ENCODE data around the gene GNAI2. TPM values are rescaled to one million over a fixed set of nuclear protein-coding genes. Genes with fewer than 3 reads are reported as not detected.

GNAI2 gene
- total RNA-seq, 6 experiments from 2014 or later: 532 to 617 (median 582) TPM

- Mint-ChIP-seq H3K27me3 (ENCODE audit: insufficient read depth) (peaks cover 9% of the 10 kb centered on the region), H3K9me3 (no peaks in the 10 kb centered on the region), H3K27ac (no peak overlapping the region), H3K36me3 (ENCODE audit: low read depth) (no peaks in the 10 kb centered on the region), H3K4me3 (no peak overlapping the region), H3K4me1 (ENCODE audit: low read depth) (no peaks in the 10 kb centered on the region)
- no peak for TF ChIP-seq CTCF (IDR thresholded peaks at IDR 0.05)
- DNase-seq: no peak
These were observed 43.9 kb upstream of the GNAI2 start for GRCh38 chr3:50192124-50192523.

GRCh38 chr3:50192689-50193141 lies 43.3 kb upstream of the GNAI2 start:
- Mint-ChIP-seq H3K9me3 (no peaks in the 10 kb centered on the region), H3K27ac (no peak overlapping the region), H3K36me3 (ENCODE audit: low read depth) (no peaks in the 10 kb centered on the region), H3K4me3 (no peak overlapping the region), H3K27me3 (ENCODE audit: insufficient read depth) (peaks cover 13% of the 10 kb centered on the region), H3K4me1 (ENCODE audit: low read depth) (no peaks in the 10 kb centered on the region)
- DNase-seq: peak; percentile 19
- peak; percentile 94 for TF ChIP-seq CTCF (IDR thresholded peaks at IDR 0.05)

- H3K27ac Mint-ChIP-seq: no peak overlapping the region
- no peak for DNase-seq
- H3K27me3 Mint-ChIP-seq (ENCODE audit: insufficient read depth): peaks cover 15% of the 10 kb centered on the region
- no peaks in the 10 kb centered on the region for H3K9me3 Mint-ChIP-seq
- H3K4me1 Mint-ChIP-seq (ENCODE audit: low read depth): no peaks in the 10 kb centered on the region
- no peak for TF ChIP-seq CTCF (IDR thresholded peaks at IDR 0.05)
- H3K36me3 Mint-ChIP-seq (ENCODE audit: low read depth): no peaks in the 10 kb centered on the region
- H3K4me3 Mint-ChIP-seq: no peak overlapping the region
These were observed 42.7 kb upstream of the GNAI2 start for GRCh38 chr3:50193286-50193685.

GRCh38 chr3:50193746-50194127 lies 42.3 kb upstream of the GNAI2 start:
- DNase-seq: no peak
- Mint-ChIP-seq H3K27me3 (ENCODE audit: insufficient read depth) (peaks cover 15% of the 10 kb centered on the region), H3K27ac (no peak overlapping the region), H3K4me1 (ENCODE audit: low read depth) (no peaks in the 10 kb centered on the region), H3K4me3 (no peak overlapping the region), H3K36me3 (ENCODE audit: low read depth) (no peaks in the 10 kb centered on the region), H3K9me3 (no peaks in the 10 kb centered on the region)
- no peak for TF ChIP-seq CTCF (IDR thresholded peaks at IDR 0.05)

GRCh38 chr3:50194128-50194902 lies 41.7 kb upstream of the GNAI2 start:
- peak; percentile 39 for DNase-seq
- peak; percentile 88 for TF ChIP-seq CTCF (IDR thresholded peaks at IDR 0.05)
- H3K4me3 Mint-ChIP-seq: no peak overlapping the region
- H3K27ac Mint-ChIP-seq: no peak overlapping the region
- H3K36me3 Mint-ChIP-seq (ENCODE audit: low read depth): no peaks in the 10 kb centered on the region
- peaks cover 15% of the 10 kb centered on the region for H3K27me3 Mint-ChIP-seq (ENCODE audit: insufficient read depth)
- no peaks in the 10 kb centered on the region for H3K4me1 Mint-ChIP-seq (ENCODE audit: low read depth)
- H3K9me3 Mint-ChIP-seq: no peaks in the 10 kb centered on the region
